Astrocyte (in vitro differentiated cells and primary cell): Measurements from ENCODE around the gene SMG7. TPM values are rescaled to one million over a fixed set of nuclear protein-coding genes. Genes with fewer than 3 reads are reported as not detected.

Source experiments
- DNase-seq: peaks from one replicate; pipeline ENCODE4 v3.0.0-alpha.2; 2010; ENCODE audit warnings: low read depth
- FAIRE-seq: peaks from 2 replicates; lab custom pipeline; 2011; peaks lifted over from hg19 to GRCh38; lab: Jason Lieb, UNC
- H2AFZ ChIP-seq: 2 replicates; pipeline ENCODE4 v1.6.0; 2012; ENCODE audit warnings: low read depth, low read length, inconsistent platforms
- H3K27ac ChIP-seq: 2 replicates; pipeline ENCODE4 v1.5.1; 2011; ENCODE audit warnings: low read depth, low read length, inconsistent platforms
- H3K27me3 ChIP-seq: 2 replicates; pipeline ENCODE4 v1.6.0; 2011; ENCODE audit warnings: low read length, inconsistent platforms; ENCODE audit not compliant: insufficient read depth
- H3K36me3 ChIP-seq: 2 replicates; pipeline ENCODE4 v1.5.1; 2011; ENCODE audit warnings: low read length, inconsistent platforms; ENCODE audit not compliant: insufficient read depth
- H3K4me1 ChIP-seq: 2 replicates; pipeline ENCODE4 v1.5.1; 2011; ENCODE audit warnings: low read length, inconsistent platforms; ENCODE audit not compliant: insufficient read depth
- H3K4me2 ChIP-seq: 2 replicates; pipeline ENCODE4 v1.6.0; 2012; ENCODE audit warnings: low read length, inconsistent platforms
- H3K4me3 ChIP-seq: 2 replicates; pipeline ENCODE4 v1.5.1; 2011; ENCODE audit warnings: low read depth, mild to moderate bottlenecking, low read length, inconsistent platforms; ENCODE audit not compliant: insufficient read depth
- H3K79me2 ChIP-seq: 2 replicates; pipeline ENCODE4 v1.6.0; 2012; ENCODE audit warnings: mild to moderate bottlenecking, low read length, inconsistent platforms; ENCODE audit not compliant: insufficient read depth
- H3K9ac ChIP-seq: 2 replicates; pipeline ENCODE4 v1.6.0; 2012; ENCODE audit warnings: mild to moderate bottlenecking, low read length, inconsistent platforms
- H3K9me3 ChIP-seq: 2 replicates; pipeline ENCODE4 v1.5.1; 2012; ENCODE audit warnings: low read depth, mild to moderate bottlenecking, low read length, inconsistent platforms; ENCODE audit not compliant: insufficient read depth
- H4K20me1 ChIP-seq: 2 replicates; pipeline ENCODE4 v1.6.0; 2012; ENCODE audit warnings: low read length, inconsistent platforms; ENCODE audit not compliant: insufficient read depth
- H3K27ac Mint-ChIP-seq: one replicate; pipeline ENCODE4 v1.8.0; 2021; ENCODE audit warnings: mild to moderate bottlenecking, mixed read lengths; ENCODE audit not compliant: unreplicated experiment
- H3K27me3 Mint-ChIP-seq: one replicate; pipeline ENCODE4 v1.8.0; 2021; ENCODE audit warnings: low read depth, mixed read lengths; ENCODE audit not compliant: unreplicated experiment
- H3K36me3 Mint-ChIP-seq: one replicate; pipeline ENCODE4 v1.8.0; 2021; ENCODE audit warnings: low read depth, mixed read lengths; ENCODE audit not compliant: unreplicated experiment
- H3K4me1 Mint-ChIP-seq: one replicate; pipeline ENCODE4 v1.8.0; 2021; ENCODE audit warnings: low read depth, mixed read lengths; ENCODE audit not compliant: unreplicated experiment
- H3K4me3 Mint-ChIP-seq: one replicate; pipeline ENCODE4 v1.8.0; 2021; ENCODE audit warnings: mild to moderate bottlenecking, moderate library complexity, mixed read lengths; ENCODE audit not compliant: unreplicated experiment
- H3K9me3 Mint-ChIP-seq: one replicate; pipeline ENCODE4 v1.8.0; 2021; ENCODE audit warnings: mild to moderate bottlenecking, mixed read lengths; ENCODE audit not compliant: unreplicated experiment
- CTCF ChIP-seq: IDR thresholded peaks from 2 replicates; pipeline ENCODE4 v1.5.1; 2011; ENCODE audit warnings: low read depth, mild to moderate bottlenecking, inconsistent platforms, low read length, moderate library complexity; ENCODE audit not compliant: insufficient read depth
- EZH2 ChIP-seq: IDR thresholded peaks from 2 replicates; pipeline ENCODE4 v1.6.1; 2012; ENCODE audit warnings: mild to moderate bottlenecking, low read length, inconsistent platforms; ENCODE audit not compliant: insufficient read depth
- total RNA-seq: library from RNA; stranded (reverse); gene quantifications from 2 replicates; pipeline ENCODE4 v1.2.1, GENCODE V29; 2021

Gene SMG7
- total RNA-seq, 1 donor from 2014 or later, result 59.8 TPM

GRCh38 chr1:183546427-183546826 is 74.1 kb downstream of the SMG7 start:
- H4K20me1 ChIP-seq, result no peaks in the 10 kb centered on the region
- H3K27ac ChIP-seq, result no peak overlapping the region
- no peak overlapping the region for H3K4me3 Mint-ChIP-seq
- H3K9me3 ChIP-seq, result no peaks in the 10 kb centered on the region
- no peaks in the 10 kb centered on the region for H3K9me3 Mint-ChIP-seq
- H2AFZ ChIP-seq, result no peak overlapping the region
- no peaks in the 10 kb centered on the region for H3K27me3 Mint-ChIP-seq
- H3K27ac Mint-ChIP-seq, result no peak overlapping the region
- no peak for FAIRE-seq
- H3K36me3 ChIP-seq, result peaks cover 66% of the 10 kb centered on the region
- H3K9ac ChIP-seq, result no peak overlapping the region
- H3K36me3 Mint-ChIP-seq, result peaks cover 7% of the 10 kb centered on the region
- H3K79me2 ChIP-seq, result no peaks in the 10 kb centered on the region
- peaks cover 12% of the 10 kb centered on the region for H3K4me1 Mint-ChIP-seq
- no peak for TF ChIP-seq CTCF
- no peak for TF ChIP-seq EZH2
- H3K4me3 ChIP-seq, result no peak overlapping the region
- no peaks in the 10 kb centered on the region for H3K27me3 ChIP-seq
- no peaks in the 10 kb centered on the region for H3K4me1 ChIP-seq
- H3K4me2 ChIP-seq, result no peak overlapping the region
- no peak for DNase-seq

- no peak overlapping the region for H2AFZ ChIP-seq
- no peak overlapping the region for H3K4me2 ChIP-seq
- no peaks in the 10 kb centered on the region for H3K79me2 ChIP-seq
- no peaks in the 10 kb centered on the region for H4K20me1 ChIP-seq
- H3K4me1 Mint-ChIP-seq, result peaks cover 12% of the 10 kb centered on the region
- TF ChIP-seq CTCF, result no peak
- H3K4me3 Mint-ChIP-seq, result no peak overlapping the region
- H3K4me3 ChIP-seq, result no peak overlapping the region
- no peak overlapping the region for H3K27ac Mint-ChIP-seq
- H3K36me3 ChIP-seq, result peaks cover 60% of the 10 kb centered on the region
- no peak overlapping the region for H3K27ac ChIP-seq
- no peak overlapping the region for H3K9ac ChIP-seq
- H3K4me1 ChIP-seq, result no peaks in the 10 kb centered on the region
- no peaks in the 10 kb centered on the region for H3K9me3 ChIP-seq
- peaks cover 13% of the 10 kb centered on the region for H3K36me3 Mint-ChIP-seq
- no peak for FAIRE-seq
- no peaks in the 10 kb centered on the region for H3K27me3 ChIP-seq
- H3K9me3 Mint-ChIP-seq, result no peaks in the 10 kb centered on the region
- no peaks in the 10 kb centered on the region for H3K27me3 Mint-ChIP-seq
- no peak for DNase-seq
These were observed 75.8 kb downstream of the SMG7 start for GRCh38 chr1:183548116-183548515.

GRCh38 chr1:183550915-183551314 is 78.6 kb downstream of the SMG7 start:
- FAIRE-seq (no peak), DNase-seq (no peak)
- Histone ChIP-seq H3K4me2 (no peak overlapping the region), H3K36me3 (peaks cover 41% of the 10 kb centered on the region), H3K79me2 (no peaks in the 10 kb centered on the region), H3K9ac (no peak overlapping the region), H3K27ac (no peak overlapping the region), H2AFZ (no peak overlapping the region), H3K4me3 (no peak overlapping the region), H3K9me3 (no peaks in the 10 kb centered on the region), H3K27me3 (no peaks in the 10 kb centered on the region), H3K4me1 (no peaks in the 10 kb centered on the region), H4K20me1 (no peaks in the 10 kb centered on the region)
- no peaks in the 10 kb centered on the region for H3K27me3 Mint-ChIP-seq
- no peaks in the 10 kb centered on the region for H3K9me3 Mint-ChIP-seq
- no peak overlapping the region for H3K27ac Mint-ChIP-seq
- TF ChIP-seq CTCF, result no peak
- no peak for TF ChIP-seq EZH2
- no peaks in the 10 kb centered on the region for H3K4me1 Mint-ChIP-seq
- no peak overlapping the region for H3K4me3 Mint-ChIP-seq
- peaks cover 11% of the 10 kb centered on the region for H3K36me3 Mint-ChIP-seq
